ENCODE data around the gene LRRC10B.
A peak's percentile ranks its signal among the peaks of the same experiment; 100 is the strongest.

The LRRC10B gene

DNA sequence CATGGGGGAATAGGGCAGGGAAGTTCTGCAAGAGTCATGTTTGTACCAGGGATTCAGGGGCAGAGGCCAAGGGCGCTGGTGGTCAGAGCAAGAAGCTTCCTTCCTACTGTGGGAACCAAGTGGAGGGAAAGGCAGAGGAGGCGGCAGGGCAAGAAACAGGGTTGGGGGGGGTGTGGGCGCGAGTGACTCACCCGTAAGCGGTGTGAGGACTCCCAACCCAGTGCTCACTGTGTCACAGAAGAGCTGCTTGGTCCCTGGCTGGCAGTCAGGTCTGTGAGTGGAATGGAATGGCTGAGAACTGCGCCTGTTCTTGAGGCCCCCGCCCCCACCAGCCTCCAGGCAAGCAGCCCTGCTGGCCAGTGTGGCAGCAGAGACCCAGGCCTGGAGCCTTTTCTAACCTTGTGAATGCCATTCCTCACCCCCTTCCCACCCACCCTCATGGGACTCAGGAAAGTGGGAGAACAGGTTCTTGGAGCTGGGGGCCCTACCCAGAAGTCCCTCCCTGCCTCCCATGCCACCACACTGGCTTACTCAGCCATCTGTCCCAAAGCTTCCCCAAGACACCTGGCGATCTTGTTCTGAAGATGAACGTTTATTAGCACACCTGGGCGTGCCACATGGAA lies 4.7 kb downstream of the LRRC10B start:
- Histone ChIP-seq H3K36me3 (ENCODE audit: control insufficient read depth in 4 of 4, insufficient read depth in 4 of 4, low read length in 3 of 4) (no peaks in the 10 kb centered on the region), H3K4me3 (ENCODE audit: control insufficient read depth in 1 of 7, extremely low read depth in 1 of 7, insufficient read depth in 4 of 7, low read depth in 2 of 7, low read length in 6 of 7) (no peak overlapping the region), H3K27me3 (replicated peaks in 2 of 5; ENCODE audit: control insufficient read depth in 4 of 5, insufficient read depth in 5 of 5, low read length in 4 of 5) (peaks cover 0 to 43% (median 19%) of the 10 kb centered on the region in 5 experiments), H3K27ac (ENCODE audit: insufficient read depth in 1 of 2, low read depth in 1 of 2, low read length in 2 of 2, poor library complexity in 1 of 2, severe bottlenecking in 2 of 2) (no peak overlapping the region), H3K4me1 (ENCODE audit: control extremely low read depth in 1 of 4, control insufficient read depth in 4 of 4, insufficient read depth in 4 of 4, low read length in 3 of 4) (peaks cover 0 to 28% (median 23%) of the 10 kb centered on the region in 4 experiments), H3K9me3 (ENCODE audit: control extremely low read depth in 1 of 5, control insufficient read depth in 4 of 5, insufficient read depth in 2 of 5, low read depth in 1 of 5, low read length in 4 of 5) (no peaks in the 10 kb centered on the region)
- 91% methylated on average over 11 of the region's 11 CpGs for WGBS (ENCODE audit: insufficient coverage)
- CTCF ChIA-PET = interaction anchor here (1.1 to 24.0 kb wide), 6 partner anchors 8 to 63 kb away, joined by 3 to 453 read pairs (median 8); a partner anchor contains a TSS
- POLR2A ChIA-PET = no interaction called here
- DNase-seq = no peak

DNA sequence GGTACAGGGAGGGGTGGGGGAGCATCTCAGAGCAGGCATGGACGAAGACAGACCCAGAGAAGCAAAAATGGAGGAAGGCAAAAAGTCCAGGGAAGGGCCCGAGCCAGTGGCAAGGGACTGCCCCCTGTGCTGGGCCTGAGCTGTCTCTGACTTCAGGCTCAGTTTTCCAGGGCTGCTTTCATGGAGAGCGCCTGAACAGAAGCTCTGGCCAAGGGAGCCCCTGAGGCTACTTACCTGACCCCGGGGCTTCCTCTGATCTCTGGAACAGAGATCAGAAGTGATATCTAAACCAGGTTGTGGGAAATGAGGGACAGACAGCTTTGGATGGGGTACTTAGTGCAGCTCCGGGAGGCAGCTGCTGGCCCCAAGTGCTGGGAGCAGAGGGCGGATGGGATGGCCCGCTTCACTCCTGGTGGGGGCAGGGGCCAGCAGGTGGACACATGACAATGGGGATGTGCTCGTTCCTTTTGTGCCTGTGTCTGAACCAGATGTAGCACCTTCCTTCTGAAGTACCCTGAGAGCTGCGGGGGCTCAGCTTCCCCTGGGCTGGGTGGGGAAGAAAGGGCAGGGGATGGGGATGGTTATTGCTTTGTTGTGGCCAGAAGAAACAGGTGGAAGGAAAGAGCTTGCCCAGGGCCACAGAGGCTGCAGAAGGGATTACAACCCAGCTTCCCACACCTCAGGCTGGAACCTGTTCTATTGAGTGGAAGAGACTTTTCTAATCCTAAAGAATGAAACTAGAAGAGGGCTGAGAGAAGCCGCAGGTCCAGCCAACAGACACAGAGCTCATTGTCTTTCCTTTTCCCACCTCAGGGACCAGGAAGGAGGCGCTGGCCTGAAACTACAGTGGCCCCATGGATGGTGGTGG lies 5.7 kb downstream of the LRRC10B start:
- no peak overlapping the region for H3K27ac ChIP-seq (ENCODE audit: insufficient read depth in 1 of 2, low read depth in 1 of 2, low read length in 2 of 2, poor library complexity in 1 of 2, severe bottlenecking in 2 of 2)
- no peaks in the 10 kb centered on the region for H3K9me3 ChIP-seq (ENCODE audit: control extremely low read depth in 1 of 5, control insufficient read depth in 4 of 5, insufficient read depth in 2 of 5, low read depth in 1 of 5, low read length in 4 of 5)
- CTCF ChIA-PET = interaction anchor here (0.8 to 24.0 kb wide), 6 partner anchors 12 to 64 kb away, joined by 3 to 453 read pairs (median 8); a partner anchor contains a TSS
- no peak for DNase-seq
- peaks cover 0 to 34% (median 19%) of the 10 kb centered on the region in 5 experiments for H3K27me3 ChIP-seq (replicated peaks in 2 of 5; ENCODE audit: control insufficient read depth in 4 of 5, insufficient read depth in 5 of 5, low read length in 4 of 5)
- H3K4me3 ChIP-seq (ENCODE audit: control insufficient read depth in 1 of 7, extremely low read depth in 1 of 7, insufficient read depth in 4 of 7, low read depth in 2 of 7, low read length in 6 of 7) = no peak overlapping the region
- WGBS (ENCODE audit: insufficient coverage) = 95% methylated on average over 5 of the region's 11 CpGs
- H3K36me3 ChIP-seq (ENCODE audit: control insufficient read depth in 4 of 4, insufficient read depth in 4 of 4, low read length in 3 of 4) = no peaks in the 10 kb centered on the region
- H3K4me1 ChIP-seq (ENCODE audit: control extremely low read depth in 1 of 4, control insufficient read depth in 4 of 4, insufficient read depth in 4 of 4, low read length in 3 of 4) = peaks cover 0 to 22% (median 15%) of the 10 kb centered on the region in 4 experiments
- POLR2A ChIA-PET = interaction anchor here (0.6 kb wide), 1 partner anchor 12 kb away, joined by 3 read pairs; no protein-coding TSS in a partner anchor

DNA sequence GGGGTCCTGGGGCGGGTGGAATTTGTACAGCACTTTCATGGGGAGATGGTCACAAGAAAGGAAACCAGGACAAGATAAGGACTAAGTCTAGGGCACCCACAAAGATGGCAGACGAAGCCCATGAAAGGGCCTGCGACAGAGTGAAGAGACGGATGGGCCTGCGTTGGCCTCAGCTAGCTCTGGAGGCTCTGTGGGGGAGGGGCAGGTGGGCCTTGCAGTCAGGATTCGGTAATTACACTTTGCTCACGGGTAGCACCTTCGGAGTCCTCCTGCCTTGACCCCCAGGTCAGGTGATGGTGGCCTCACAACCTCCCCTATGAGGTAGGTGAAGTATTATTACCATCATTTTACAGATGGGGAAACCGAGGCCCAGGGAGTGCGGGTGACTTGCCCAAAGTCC lies 7.1 kb downstream of the LRRC10B start:
- WGBS (ENCODE audit: insufficient coverage) = 91% methylated on average over 7 of the region's 10 CpGs
- Histone ChIP-seq H3K9me3 (ENCODE audit: control extremely low read depth in 1 of 5, control insufficient read depth in 4 of 5, insufficient read depth in 2 of 5, low read depth in 1 of 5, low read length in 4 of 5) (no peaks in the 10 kb centered on the region), H3K27ac (ENCODE audit: insufficient read depth in 1 of 2, low read depth in 1 of 2, low read length in 2 of 2, poor library complexity in 1 of 2, severe bottlenecking in 2 of 2) (no peak overlapping the region), H3K4me1 (ENCODE audit: control extremely low read depth in 1 of 4, control insufficient read depth in 4 of 4, insufficient read depth in 4 of 4, low read length in 3 of 4) (peaks cover 0 to 12% (median 9%) of the 10 kb centered on the region in 4 experiments), H3K27me3 (replicated peaks in 2 of 5; ENCODE audit: control insufficient read depth in 4 of 5, insufficient read depth in 5 of 5, low read length in 4 of 5) (peaks cover 0 to 20% (median 9%) of the 10 kb centered on the region in 5 experiments), H3K4me3 (ENCODE audit: control insufficient read depth in 1 of 7, extremely low read depth in 1 of 7, insufficient read depth in 4 of 7, low read depth in 2 of 7, low read length in 6 of 7) (no peak overlapping the region), H3K36me3 (ENCODE audit: control insufficient read depth in 4 of 4, insufficient read depth in 4 of 4, low read length in 3 of 4) (no peaks in the 10 kb centered on the region)
- no peak for DNase-seq
- ChIA-PET CTCF (interaction anchor here (3.4 to 24.0 kb wide), 5 partner anchors 8 to 65 kb away, joined by 21 to 453 read pairs (median 26); partner anchors contain the start of gene LRRC10B), POLR2A (no interaction called here)

DNA sequence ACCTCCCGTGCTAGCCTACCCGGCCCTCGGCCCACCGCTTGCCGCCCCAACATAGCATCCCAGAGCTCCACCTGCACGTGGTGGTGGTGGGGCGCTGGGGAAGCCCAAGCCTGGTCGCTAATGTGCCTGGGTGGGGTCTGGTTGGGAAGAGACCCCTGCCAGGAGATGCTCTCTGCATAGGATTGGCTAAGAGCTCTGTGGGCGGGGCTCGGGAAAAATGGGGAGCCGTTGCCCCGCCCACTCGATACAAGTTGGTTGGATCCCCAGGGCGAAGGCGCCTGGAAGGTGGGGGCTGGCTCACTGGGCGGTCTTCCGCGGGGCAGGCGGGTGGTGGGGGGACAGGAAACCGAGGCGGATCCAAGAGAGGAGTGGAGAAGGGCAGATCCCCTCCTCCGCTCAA lies 7.6 kb downstream of the LRRC10B start:
- Histone ChIP-seq H3K27ac (ENCODE audit: insufficient read depth in 1 of 2, low read depth in 1 of 2, low read length in 2 of 2, poor library complexity in 1 of 2, severe bottlenecking in 2 of 2) (no peak overlapping the region), H3K27me3 (replicated peaks in 2 of 5; ENCODE audit: control insufficient read depth in 4 of 5, insufficient read depth in 5 of 5, low read length in 4 of 5) (peaks cover 0 to 15% (median 9%) of the 10 kb centered on the region in 5 experiments), H3K9me3 (ENCODE audit: control extremely low read depth in 1 of 5, control insufficient read depth in 4 of 5, insufficient read depth in 2 of 5, low read depth in 1 of 5, low read length in 4 of 5) (no peaks in the 10 kb centered on the region), H3K4me3 (ENCODE audit: control insufficient read depth in 1 of 7, extremely low read depth in 1 of 7, insufficient read depth in 4 of 7, low read depth in 2 of 7, low read length in 6 of 7) (peak overlapping the region in 4 of 7 experiments; percentile 29 to 71 (median 42)), H3K4me1 (ENCODE audit: control extremely low read depth in 1 of 4, control insufficient read depth in 4 of 4, insufficient read depth in 4 of 4, low read length in 3 of 4) (peaks cover 0 to 12% (median 9%) of the 10 kb centered on the region in 4 experiments), H3K36me3 (ENCODE audit: control insufficient read depth in 4 of 4, insufficient read depth in 4 of 4, low read length in 3 of 4) (no peaks in the 10 kb centered on the region)
- POLR2A ChIA-PET = interaction anchor here (0.8 kb wide), 1 partner anchor 70 kb away, joined by 3 read pairs; no protein-coding TSS in a partner anchor
- DNase-seq = peak; percentile 5 to 20 (median 13)
- CTCF ChIA-PET = interaction anchor here (1.1 to 24.0 kb wide), 16 partner anchors 9 to 132 kb away, joined by 3 to 453 read pairs (median 6); partner anchors contain the start of genes CPSF7 and LRRC10B
- WGBS (ENCODE audit: insufficient coverage) = 23% methylated on average over 11 of the region's 22 CpGs

DNA sequence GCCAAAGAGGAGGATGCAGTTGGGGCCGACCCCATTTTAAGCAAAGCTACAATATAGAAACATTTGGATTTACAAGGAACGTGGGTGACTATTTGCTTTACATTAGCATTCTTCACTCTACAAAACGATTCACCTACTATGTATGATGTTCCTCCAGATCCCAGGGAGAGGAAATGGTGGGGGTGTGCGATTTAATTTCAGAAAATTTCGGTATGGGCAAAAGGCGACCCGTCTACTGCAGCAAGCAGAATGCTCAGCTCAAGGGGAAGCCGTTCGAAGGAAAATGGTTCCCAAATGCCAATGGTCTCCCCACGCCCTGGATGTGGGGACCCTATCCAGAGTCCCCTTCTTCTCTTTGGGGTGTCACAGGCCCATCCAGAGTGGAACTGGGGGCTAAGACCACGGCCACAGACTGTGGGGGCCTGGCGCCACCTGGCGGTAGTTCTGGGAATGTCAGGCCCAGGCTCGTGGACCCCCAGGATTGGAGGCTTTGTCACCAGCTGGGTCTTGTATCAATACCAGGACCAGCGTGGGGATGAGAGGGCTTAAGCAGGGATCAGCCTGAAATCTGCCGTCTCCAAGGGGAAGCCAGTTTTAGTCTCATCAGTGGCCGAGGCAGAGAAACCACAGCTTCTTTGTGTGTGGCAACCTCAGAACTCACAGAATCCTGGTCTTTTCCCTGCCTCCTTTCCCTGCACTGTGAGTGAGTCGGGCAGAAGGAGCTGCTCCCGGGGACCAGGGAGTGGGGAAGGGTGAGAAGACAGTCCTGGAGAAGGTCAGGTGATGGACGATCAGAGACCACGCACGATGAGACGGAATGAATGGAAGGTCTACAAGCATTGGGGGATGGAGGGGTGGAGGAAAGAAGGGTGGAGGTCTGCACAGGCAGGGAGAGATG lies 8.4 kb downstream of the LRRC10B start:
- Histone ChIP-seq H3K27me3 (replicated peaks in 2 of 5; ENCODE audit: control insufficient read depth in 4 of 5, insufficient read depth in 5 of 5, low read length in 4 of 5) (peaks cover 0 to 8% (median 6%) of the 10 kb centered on the region in 5 experiments), H3K27ac (ENCODE audit: insufficient read depth in 1 of 2, low read depth in 1 of 2, low read length in 2 of 2, poor library complexity in 1 of 2, severe bottlenecking in 2 of 2) (no peak overlapping the region), H3K4me3 (ENCODE audit: control insufficient read depth in 1 of 7, extremely low read depth in 1 of 7, insufficient read depth in 4 of 7, low read depth in 2 of 7, low read length in 6 of 7) (peak overlapping the region in 4 of 7 experiments; percentile 29 to 71 (median 42)), H3K9me3 (ENCODE audit: control extremely low read depth in 1 of 5, control insufficient read depth in 4 of 5, insufficient read depth in 2 of 5, low read depth in 1 of 5, low read length in 4 of 5) (no peaks in the 10 kb centered on the region), H3K4me1 (ENCODE audit: control extremely low read depth in 1 of 4, control insufficient read depth in 4 of 4, insufficient read depth in 4 of 4, low read length in 3 of 4) (peaks cover 0 to 12% (median 9%) of the 10 kb centered on the region in 4 experiments), H3K36me3 (ENCODE audit: control insufficient read depth in 4 of 4, insufficient read depth in 4 of 4, low read length in 3 of 4) (no peaks in the 10 kb centered on the region)
- POLR2A ChIA-PET = interaction anchor here (0.8 kb wide), 1 partner anchor 71 kb away, joined by 3 read pairs; no protein-coding TSS in a partner anchor
- CTCF ChIA-PET = interaction anchor here (0.7 to 24.0 kb wide), 24 partner anchors 10 to 346 kb away, joined by 3 to 453 read pairs (median 5); partner anchors contain the start of genes CPSF7 and LRRC10B
- 25% methylated on average over 16 of the region's 23 CpGs for WGBS (ENCODE audit: insufficient coverage)
- peak; percentile 39 to 61 (median 60) for DNase-seq

DNA sequence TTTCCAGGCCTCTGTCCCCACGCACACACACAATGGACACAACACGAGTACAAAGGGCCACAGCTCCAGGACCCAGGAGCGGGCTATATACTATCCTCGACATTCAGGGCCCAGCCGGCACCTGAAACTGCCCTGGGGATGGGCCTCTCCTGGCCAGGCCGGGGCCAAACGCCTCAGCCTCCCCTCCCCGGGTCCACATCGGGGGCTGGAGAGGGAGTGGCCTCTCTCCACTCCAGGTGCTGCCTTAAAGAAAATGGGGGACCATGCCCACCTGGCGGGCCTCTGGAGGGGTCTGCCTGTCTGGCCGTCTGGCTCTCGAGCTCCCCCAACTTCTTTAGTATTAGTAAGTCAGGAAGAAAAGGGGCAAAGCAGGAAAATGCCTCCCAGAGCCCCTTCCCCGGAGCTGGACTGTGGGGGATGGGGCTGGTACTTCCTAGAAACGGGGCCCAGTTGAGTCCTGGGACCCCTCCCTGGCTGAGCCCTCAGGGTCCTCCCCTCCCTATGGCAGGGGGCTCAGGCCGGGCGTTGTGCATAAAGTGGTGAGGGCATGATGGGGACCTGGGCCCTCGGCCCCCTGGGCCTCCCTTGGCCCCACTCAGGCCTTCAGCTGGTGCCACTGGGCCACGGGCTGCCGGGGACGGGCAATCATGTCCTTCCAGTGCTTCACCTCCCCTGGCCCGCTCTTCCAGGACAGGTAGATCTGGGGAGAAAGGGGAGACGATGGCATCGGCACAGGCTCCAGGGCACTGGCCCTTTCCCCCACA lies 9.7 kb downstream of the LRRC10B start:
- no peak overlapping the region for H3K4me3 ChIP-seq (ENCODE audit: control insufficient read depth in 1 of 7, extremely low read depth in 1 of 7, insufficient read depth in 4 of 7, low read depth in 2 of 7, low read length in 6 of 7)
- WGBS (ENCODE audit: insufficient coverage) = 86% methylated on average over 18 of the region's 23 CpGs
- H3K36me3 ChIP-seq (ENCODE audit: control insufficient read depth in 4 of 4, insufficient read depth in 4 of 4, low read length in 3 of 4) = no peaks in the 10 kb centered on the region
- CTCF ChIA-PET = interaction anchor here (0.6 to 24.0 kb wide), 11 partner anchors 9 to 83 kb away, joined by 3 to 453 read pairs (median 12); partner anchors contain the start of gene LRRC10B
- peaks cover 0 to 12% (median 9%) of the 10 kb centered on the region in 4 experiments for H3K4me1 ChIP-seq (ENCODE audit: control extremely low read depth in 1 of 4, control insufficient read depth in 4 of 4, insufficient read depth in 4 of 4, low read length in 3 of 4)
- no peak for DNase-seq
- no peaks in the 10 kb centered on the region for H3K9me3 ChIP-seq (ENCODE audit: control extremely low read depth in 1 of 5, control insufficient read depth in 4 of 5, insufficient read depth in 2 of 5, low read depth in 1 of 5, low read length in 4 of 5)
- no peak overlapping the region for H3K27ac ChIP-seq (ENCODE audit: insufficient read depth in 1 of 2, low read depth in 1 of 2, low read length in 2 of 2, poor library complexity in 1 of 2, severe bottlenecking in 2 of 2)
- peaks cover 0 to 14% (median 2%) of the 10 kb centered on the region in 5 experiments for H3K27me3 ChIP-seq (replicated peaks in 2 of 5; ENCODE audit: control insufficient read depth in 4 of 5, insufficient read depth in 5 of 5, low read length in 4 of 5)
- POLR2A ChIA-PET = no interaction called here
